C4-2B (cell line): ENCODE results near the gene GTF2IRD1.

Source experiments
- CTCF ChIP-seq: fragments of 450-650 bp; conservative IDR thresholded peaks from 2 replicates; pipeline ENCODE4 v1.5.1; 2017; ENCODE audit warnings: mild to moderate bottlenecking
- ZFX ChIP-seq: fragments of 450-650 bp; IDR thresholded peaks from 2 replicates; pipeline ENCODE4 v1.6.1; 2017

- TF ChIP-seq CTCF (no peak), ZFX (no peak)
Measured at GRCh38 chr7:74501298-74501697, 47.6 kb downstream of the GTF2IRD1 start.
